SU-DHL-6 (cell line): ENCODE measurements around the gene VANGL2.

ENCODE experiments used
- H2AFZ ChIP-seq: fragments of 200-600 bp; sonication (generic); 2 replicates; pipeline ENCODE4 v1.6.1; 2014; ENCODE audit warnings: low read depth, mild to moderate bottlenecking, moderate library complexity, mixed read lengths, antibody characterized with exemption, low read length; ENCODE audit not compliant: severe bottlenecking
- H3F3A ChIP-seq: fragments of 200-600 bp; shearing (Covaris generic); 2 replicates; pipeline ENCODE4 v1.6.0; 2016; ENCODE audit warnings: antibody characterized with exemption, mild to moderate bottlenecking; ENCODE audit not compliant: insufficient read depth
- H3K27ac ChIP-seq: fragments of 200-600 bp; sonication (generic); 2 replicates; pipeline ENCODE4 v1.5.1; 2016; ENCODE audit warnings: low read depth, mild to moderate bottlenecking, low read length, moderate library complexity, mixed read lengths
- H3K27me3 ChIP-seq: fragments of 200-600 bp; sonication (generic), shearing (Covaris generic); 2 replicates; pipeline ENCODE4 v1.6.0; 2014; ENCODE audit warnings: mild to moderate bottlenecking, low read length
- H3K36me3 ChIP-seq: fragments of 200-600 bp; sonication (generic); 2 replicates; pipeline ENCODE4 v1.6.1; 2014; ENCODE audit warnings: mild to moderate bottlenecking, low read length, mixed read lengths
- H3K4me2 ChIP-seq: fragments of 300-600, 200-600 bp; shearing (Covaris generic), sonication (generic); 2 replicates; pipeline ENCODE4 v1.6.0; 2014; ENCODE audit warnings: low read length, low read depth, mild to moderate bottlenecking; ENCODE audit not compliant: poor library complexity, severe bottlenecking
- H3K4me3 ChIP-seq: fragments of 200-600 bp; sonication (generic); 2 replicates; pipeline ENCODE4 v1.5.1; 2014; ENCODE audit warnings: antibody characterized with exemption, low read length, mild to moderate bottlenecking, mixed read lengths; ENCODE audit not compliant: insufficient read depth, poor library complexity, severe bottlenecking
- H3K79me2 ChIP-seq: fragments of 200-600 bp; sonication (generic); 2 replicates; pipeline ENCODE4 v1.6.1; 2014; ENCODE audit warnings: mild to moderate bottlenecking, low read length, moderate library complexity; ENCODE audit not compliant: insufficient read depth
- H3K9ac ChIP-seq: fragments of 200-600 bp; sonication (generic); 2 replicates; pipeline ENCODE4 v1.7.0; 2014; ENCODE audit warnings: mild to moderate bottlenecking, low read length
- H3K9me2 ChIP-seq: fragments of 200-600 bp; sonication (generic); replicated peaks from 2 replicates; pipeline ENCODE4 v1.6.1; 2014; ENCODE audit warnings: low read length; ENCODE audit not compliant: insufficient read depth
- H3K9me3 ChIP-seq: fragments of 200-600 bp; sonication (generic); 2 replicates; pipeline ENCODE4 v1.6.1; 2014; ENCODE audit warnings: low read length, mixed read lengths; ENCODE audit not compliant: insufficient read depth
- H4K20me1 ChIP-seq: fragments of 200-600 bp; sonication (generic); 2 replicates; pipeline ENCODE4 v1.6.1; 2014; ENCODE audit warnings: low read depth, mild to moderate bottlenecking, antibody characterized with exemption, low read length, moderate library complexity, mixed read lengths
- EZH2phosphoT487 ChIP-seq: fragments of 200-600 bp; sonication (generic), shearing (Covaris generic); conservative IDR thresholded peaks from 2 replicates; pipeline ENCODE4 v1.6.1; 2018; ENCODE audit warnings: mild to moderate bottlenecking, antibody characterized with exemption, low read length, moderate library complexity, mixed read lengths
- TF ChIP-seq, protein P1 (sequence below): fragments of 200-600 bp; sonication (generic); IDR thresholded peaks from one replicate; pipeline ENCODE4 v1.5.1; 2017; ENCODE audit warnings: antibody characterized with exemption, mild to moderate bottlenecking, low read length, moderate library complexity; ENCODE audit not compliant: insufficient read depth, poor library complexity, severe bottlenecking

Gene VANGL2

DNA sequence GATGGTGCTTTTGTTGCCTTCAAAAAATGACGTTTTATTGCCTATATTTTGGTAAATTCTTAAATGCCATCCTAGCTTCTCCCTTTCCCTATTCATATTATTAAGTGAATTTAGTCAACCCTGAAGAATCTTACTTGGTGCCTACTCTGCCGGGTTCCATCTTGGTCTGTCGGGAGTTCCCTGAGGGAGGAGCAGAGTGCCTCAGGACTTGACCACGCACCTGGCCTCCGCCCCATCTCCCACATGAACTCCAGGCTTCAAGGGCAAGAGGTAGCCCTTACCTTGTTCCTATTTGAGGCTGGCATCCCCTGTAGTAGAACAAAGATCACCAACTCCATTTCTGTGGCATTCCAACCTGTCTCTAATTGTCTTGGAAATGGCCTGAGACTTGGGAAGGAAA, 21.5 kb downstream of the VANGL2 start:
- Histone ChIP-seq H3K4me3 (no peak overlapping the region), H3K27ac (no peak overlapping the region), H2AFZ (no peak overlapping the region), H4K20me1 (no peaks in the 10 kb centered on the region), H3K9me3 (no peaks in the 10 kb centered on the region), H3K36me3 (no peaks in the 10 kb centered on the region), H3K79me2 (no peaks in the 10 kb centered on the region), H3K9me2 (no peaks in the 10 kb centered on the region), H3F3A (no peaks in the 10 kb centered on the region), H3K27me3 (no peaks in the 10 kb centered on the region), H3K9ac (no peak overlapping the region), H3K4me2 (no peak overlapping the region)
- TF ChIP-seq, protein P1, sequence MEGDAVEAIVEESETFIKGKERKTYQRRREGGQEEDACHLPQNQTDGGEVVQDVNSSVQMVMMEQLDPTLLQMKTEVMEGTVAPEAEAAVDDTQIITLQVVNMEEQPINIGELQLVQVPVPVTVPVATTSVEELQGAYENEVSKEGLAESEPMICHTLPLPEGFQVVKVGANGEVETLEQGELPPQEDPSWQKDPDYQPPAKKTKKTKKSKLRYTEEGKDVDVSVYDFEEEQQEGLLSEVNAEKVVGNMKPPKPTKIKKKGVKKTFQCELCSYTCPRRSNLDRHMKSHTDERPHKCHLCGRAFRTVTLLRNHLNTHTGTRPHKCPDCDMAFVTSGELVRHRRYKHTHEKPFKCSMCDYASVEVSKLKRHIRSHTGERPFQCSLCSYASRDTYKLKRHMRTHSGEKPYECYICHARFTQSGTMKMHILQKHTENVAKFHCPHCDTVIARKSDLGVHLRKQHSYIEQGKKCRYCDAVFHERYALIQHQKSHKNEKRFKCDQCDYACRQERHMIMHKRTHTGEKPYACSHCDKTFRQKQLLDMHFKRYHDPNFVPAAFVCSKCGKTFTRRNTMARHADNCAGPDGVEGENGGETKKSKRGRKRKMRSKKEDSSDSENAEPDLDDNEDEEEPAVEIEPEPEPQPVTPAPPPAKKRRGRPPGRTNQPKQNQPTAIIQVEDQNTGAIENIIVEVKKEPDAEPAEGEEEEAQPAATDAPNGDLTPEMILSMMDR: no peak
- TF ChIP-seq EZH2phosphoT487: no peak

DNA sequence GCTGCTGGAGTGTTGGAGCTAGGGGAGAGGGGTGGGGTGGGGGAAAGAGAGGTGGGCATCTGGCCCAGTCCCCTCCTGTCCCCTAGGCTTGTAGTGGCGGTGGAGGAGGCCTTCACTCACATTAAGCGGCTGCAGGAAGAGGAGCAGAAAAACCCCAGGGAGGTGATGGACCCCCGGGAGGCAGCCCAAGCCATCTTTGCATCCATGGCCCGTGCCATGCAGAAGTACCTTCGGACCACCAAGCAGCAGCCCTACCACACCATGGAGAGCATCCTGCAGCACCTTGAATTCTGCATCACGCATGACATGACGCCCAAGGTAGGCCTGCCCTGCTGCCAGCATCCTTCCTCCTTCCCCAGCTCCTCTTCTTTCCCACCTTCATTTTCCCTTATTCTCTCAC, 23.6 kb downstream of the VANGL2 start:
- TF ChIP-seq EZH2phosphoT487: no peak
- TF ChIP-seq, protein P1: no peak
- Histone ChIP-seq H3K27ac (no peak overlapping the region), H2AFZ (no peak overlapping the region), H3K9me3 (no peaks in the 10 kb centered on the region), H3K4me3 (no peak overlapping the region), H3K9me2 (no peaks in the 10 kb centered on the region), H3K9ac (no peak overlapping the region), H3K4me2 (no peak overlapping the region), H3K79me2 (no peaks in the 10 kb centered on the region), H3F3A (no peaks in the 10 kb centered on the region), H3K36me3 (no peaks in the 10 kb centered on the region), H4K20me1 (no peaks in the 10 kb centered on the region), H3K27me3 (no peaks in the 10 kb centered on the region)

DNA sequence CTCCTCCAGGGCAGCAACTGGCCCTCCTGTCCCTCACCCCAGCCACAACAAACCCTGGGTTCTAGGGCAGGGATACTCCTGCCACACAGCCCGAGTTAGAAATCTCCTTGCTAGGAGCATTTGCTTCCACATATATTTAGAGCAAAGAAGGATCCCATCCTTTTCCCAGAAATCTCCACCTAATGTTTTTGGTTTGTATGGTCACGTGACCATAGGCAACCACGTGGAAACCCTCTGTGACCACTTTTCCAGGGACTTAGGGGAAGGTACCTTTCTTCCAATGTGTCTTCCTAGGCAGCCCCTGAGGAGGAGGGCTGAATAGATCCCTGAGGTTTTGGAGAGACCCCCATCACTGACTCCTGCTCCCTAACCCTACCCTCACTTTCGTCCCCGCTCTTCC, 25.5 kb downstream of the VANGL2 start:
- no peaks in the 10 kb centered on the region for H3K79me2 ChIP-seq
- H3K4me3 ChIP-seq: no peak overlapping the region
- H3K9me2 ChIP-seq: no peaks in the 10 kb centered on the region
- no peaks in the 10 kb centered on the region for H3K36me3 ChIP-seq
- H3K9me3 ChIP-seq: no peaks in the 10 kb centered on the region
- H3K27ac ChIP-seq: no peak overlapping the region
- TF ChIP-seq, protein P1: no peak
- no peak for TF ChIP-seq EZH2phosphoT487
- H3F3A ChIP-seq: no peaks in the 10 kb centered on the region
- H3K9ac ChIP-seq: no peak overlapping the region
- no peak overlapping the region for H2AFZ ChIP-seq
- H3K4me2 ChIP-seq: no peak overlapping the region
- no peaks in the 10 kb centered on the region for H4K20me1 ChIP-seq
- H3K27me3 ChIP-seq: no peaks in the 10 kb centered on the region
